Suprapubic skin (tissue), 4 donors: Measurements from ENCODE around the gene GSTM1.

Experiments used
- CTCF ChIP-seq, 2 donors: fragments of 200-600 bp in 1 of 2; fragments of 450-650 bp in 1 of 2; sonication (generic) in 1 of 2; IDR thresholded peaks; one replicate each; pipeline ENCODE4 v1.5.1; 2016 to 2019; ENCODE audit warnings: antibody characterized with exemption in 2 of 2, mild to moderate bottlenecking in 1 of 2, moderate library complexity in 1 of 2
- EP300 ChIP-seq: sonication (generic); formaldehyde crosslinking; IDR thresholded peaks from one replicate; pipeline ENCODE4 v1.6.1; 2017; ENCODE audit warnings: antibody characterized with exemption
- POLR2A ChIP-seq, 2 donors: fragments of 450-650 bp; IDR thresholded peaks; one replicate each; pipeline ENCODE4 v1.6.1; 2017; ENCODE audit warnings: antibody characterized with exemption in 2 of 2, mild to moderate bottlenecking in 2 of 2, moderate library complexity in 2 of 2
- POLR2AphosphoS5 ChIP-seq, 3 donors: sonication (generic); formaldehyde crosslinking; IDR thresholded peaks; one replicate each; pipeline ENCODE4 v1.6.1; 2017; ENCODE audit warnings: antibody characterized with exemption in 3 of 3

GRCh38 chr1:109639841-109640184, 47.8 kb upstream of the GSTM1 start:
- no peak for TF ChIP-seq CTCF (IDR thresholded peaks at IDR 0.05)
- no peak for TF ChIP-seq EP300
- no peak for TF ChIP-seq POLR2A (IDR thresholded peaks at IDR 0.05)
- TF ChIP-seq POLR2AphosphoS5 (IDR thresholded peaks at IDR 0.05): no peak
